ENCODE data around the gene MLLT10. TPM values are rescaled to one million over a fixed set of nuclear protein-coding genes. Genes with fewer than 3 reads are reported as not detected.

Gene MLLT10
- total RNA-seq, 1 donor from 2014 or later: 46.8 TPM

DNA sequence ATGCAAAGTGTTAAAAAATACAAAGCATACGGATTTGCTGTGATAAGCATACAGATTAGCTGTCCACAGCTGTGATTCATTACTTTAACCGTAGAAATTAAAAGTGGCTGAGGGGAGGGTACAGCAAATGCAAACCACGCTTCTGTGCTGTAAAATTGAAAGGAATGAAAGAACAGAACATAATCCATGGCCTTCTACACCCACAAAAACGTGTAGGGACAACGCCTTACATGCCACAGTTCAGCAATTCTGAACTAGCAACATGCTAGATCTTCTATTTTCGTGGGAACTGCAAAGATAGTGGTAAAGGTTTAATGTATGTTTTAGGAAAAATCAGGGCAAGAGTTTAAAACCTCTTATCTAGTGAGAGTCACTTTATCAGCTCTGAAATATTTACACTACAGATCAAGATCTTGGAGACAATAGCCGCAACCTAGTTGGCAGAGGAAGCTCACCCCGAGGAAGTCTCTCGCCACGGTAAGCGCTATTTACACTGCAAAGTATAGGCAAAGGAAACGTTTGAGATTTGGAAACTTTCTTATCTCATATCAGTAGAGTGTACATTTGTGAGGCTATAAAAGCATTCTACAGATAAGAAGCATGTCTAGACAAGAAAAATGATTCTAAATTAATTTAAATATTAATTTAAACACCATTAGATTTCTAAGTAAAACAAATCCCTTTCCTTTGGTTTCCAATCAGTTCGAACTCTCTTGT, 193.6 kb downstream of the MLLT10 start:
- H3K4me1 Mint-ChIP-seq (ENCODE audit: unreplicated experiment): peaks cover 66% of the 10 kb centered on the region
- no peaks in the 10 kb centered on the region for H3K9me3 Mint-ChIP-seq
- H3K4me3 Mint-ChIP-seq: peak overlapping the region; percentile 59
- no peaks in the 10 kb centered on the region for H3K27me3 Mint-ChIP-seq
- H3K27ac Mint-ChIP-seq: peak overlapping the region; percentile 76
- peaks cover 34% of the 10 kb centered on the region for H3K36me3 Mint-ChIP-seq
- TF ChIP-seq, protein P1, sequence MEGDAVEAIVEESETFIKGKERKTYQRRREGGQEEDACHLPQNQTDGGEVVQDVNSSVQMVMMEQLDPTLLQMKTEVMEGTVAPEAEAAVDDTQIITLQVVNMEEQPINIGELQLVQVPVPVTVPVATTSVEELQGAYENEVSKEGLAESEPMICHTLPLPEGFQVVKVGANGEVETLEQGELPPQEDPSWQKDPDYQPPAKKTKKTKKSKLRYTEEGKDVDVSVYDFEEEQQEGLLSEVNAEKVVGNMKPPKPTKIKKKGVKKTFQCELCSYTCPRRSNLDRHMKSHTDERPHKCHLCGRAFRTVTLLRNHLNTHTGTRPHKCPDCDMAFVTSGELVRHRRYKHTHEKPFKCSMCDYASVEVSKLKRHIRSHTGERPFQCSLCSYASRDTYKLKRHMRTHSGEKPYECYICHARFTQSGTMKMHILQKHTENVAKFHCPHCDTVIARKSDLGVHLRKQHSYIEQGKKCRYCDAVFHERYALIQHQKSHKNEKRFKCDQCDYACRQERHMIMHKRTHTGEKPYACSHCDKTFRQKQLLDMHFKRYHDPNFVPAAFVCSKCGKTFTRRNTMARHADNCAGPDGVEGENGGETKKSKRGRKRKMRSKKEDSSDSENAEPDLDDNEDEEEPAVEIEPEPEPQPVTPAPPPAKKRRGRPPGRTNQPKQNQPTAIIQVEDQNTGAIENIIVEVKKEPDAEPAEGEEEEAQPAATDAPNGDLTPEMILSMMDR (conservative IDR thresholded peaks at IDR 0.05): no peak
- DNase-seq (ENCODE audit: extremely low spot score, unreplicated experiment): no peak

GRCh38 chr10:21728618-21729017, 194.6 kb downstream of the MLLT10 start:
- Mint-ChIP-seq H3K36me3 (peaks cover 35% of the 10 kb centered on the region), H3K9me3 (no peaks in the 10 kb centered on the region), H3K27ac (no peak overlapping the region), H3K4me1 (ENCODE audit: unreplicated experiment) (peaks cover 62% of the 10 kb centered on the region), H3K4me3 (no peak overlapping the region), H3K27me3 (no peaks in the 10 kb centered on the region)
- no peak for DNase-seq (ENCODE audit: extremely low spot score, unreplicated experiment)
- TF ChIP-seq, protein P1 (conservative IDR thresholded peaks at IDR 0.05): no peak

GRCh38 chr10:21732067-21732772, 198.2 kb downstream of the MLLT10 start:
- no peaks in the 10 kb centered on the region for H3K9me3 Mint-ChIP-seq
- peaks cover 45% of the 10 kb centered on the region for H3K36me3 Mint-ChIP-seq
- no peak overlapping the region for H3K27ac Mint-ChIP-seq
- H3K4me3 Mint-ChIP-seq: no peak overlapping the region
- TF ChIP-seq, protein P1 (conservative IDR thresholded peaks at IDR 0.05): peak; percentile 92
- peaks cover 38% of the 10 kb centered on the region for H3K4me1 Mint-ChIP-seq (ENCODE audit: unreplicated experiment)
- no peaks in the 10 kb centered on the region for H3K27me3 Mint-ChIP-seq
- DNase-seq (ENCODE audit: extremely low spot score, unreplicated experiment): no peak

GRCh38 chr10:21733710-21734109, 199.7 kb downstream of the MLLT10 start:
- TF ChIP-seq, protein P1 (conservative IDR thresholded peaks at IDR 0.05): no peak
- DNase-seq (ENCODE audit: extremely low spot score, unreplicated experiment): no peak
- H3K9me3 Mint-ChIP-seq: no peaks in the 10 kb centered on the region
- peak overlapping the region; percentile 59 for H3K4me3 Mint-ChIP-seq
- peaks cover 43% of the 10 kb centered on the region for H3K36me3 Mint-ChIP-seq
- no peaks in the 10 kb centered on the region for H3K27me3 Mint-ChIP-seq
- H3K27ac Mint-ChIP-seq: no peak overlapping the region
- peaks cover 25% of the 10 kb centered on the region for H3K4me1 Mint-ChIP-seq (ENCODE audit: unreplicated experiment)

DNA sequence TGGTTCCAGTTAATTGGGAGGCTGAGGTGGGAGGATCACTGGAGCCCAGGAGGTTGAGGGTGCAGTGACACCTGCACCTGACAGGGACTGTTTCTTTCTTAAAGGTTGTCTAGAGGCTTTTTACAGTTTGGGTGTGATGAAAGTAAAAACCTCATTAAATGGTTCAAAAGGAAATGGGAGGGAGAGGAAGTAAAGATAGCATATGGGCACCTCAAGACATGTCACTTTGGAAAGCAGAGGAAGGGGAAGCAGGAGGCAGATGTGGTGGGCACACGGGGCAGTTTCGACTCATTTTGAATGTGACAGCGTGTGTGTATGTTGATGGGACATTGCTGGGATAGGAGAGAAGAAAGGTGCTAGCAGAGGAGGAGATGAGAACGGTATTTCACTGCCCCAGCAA, 203.1 kb downstream of the MLLT10 start:
- H3K4me1 Mint-ChIP-seq (ENCODE audit: unreplicated experiment): peaks cover 14% of the 10 kb centered on the region
- peaks cover 46% of the 10 kb centered on the region for H3K36me3 Mint-ChIP-seq
- H3K4me3 Mint-ChIP-seq: no peak overlapping the region
- no peaks in the 10 kb centered on the region for H3K9me3 Mint-ChIP-seq
- no peak for DNase-seq (ENCODE audit: extremely low spot score, unreplicated experiment)
- peak overlapping the region; percentile 30 for H3K27ac Mint-ChIP-seq
- TF ChIP-seq, protein P1 (conservative IDR thresholded peaks at IDR 0.05): no peak
- H3K27me3 Mint-ChIP-seq: no peaks in the 10 kb centered on the region
